PFSK-1 (cell line): ENCODE data around the gene ING1.

Experiments
- FOXP2 ChIP-seq: optimal IDR thresholded peaks from 2 replicates; pipeline ENCODE3; 2011; ENCODE audit warnings: borderline replicate concordance, control low read depth, inconsistent platforms; ENCODE audit not compliant: insufficient read depth; ENCODE audit errors: extremely low read length, extremely low read depth
- POLR2AphosphoS5 ChIP-seq: IDR thresholded peaks from 2 replicates; pipeline ENCODE4 v1.6.1; 2012; ENCODE audit warnings: low read depth, mild to moderate bottlenecking, control low read depth, low read length, moderate library complexity
- REST ChIP-seq, 2 experiments: IDR thresholded peaks; 2 replicates each; pipeline versions ENCODE4 v1.6.1 to v1.8.0; 2011 to 2012; ENCODE audit warnings: low read depth in 2 of 2, low read length in 2 of 2, control low read depth in 1 of 2, inconsistent platforms in 1 of 2, mild to moderate bottlenecking in 1 of 2, moderate library complexity in 1 of 2; ENCODE audit not compliant: insufficient read depth in 1 of 2
- SIN3A ChIP-seq: IDR thresholded peaks from 2 replicates; pipeline ENCODE4 v1.6.1; 2012; ENCODE audit warnings: mild to moderate bottlenecking, low read length, moderate library complexity, borderline replicate concordance; ENCODE audit not compliant: insufficient read depth

- no peak for TF ChIP-seq SIN3A
- TF ChIP-seq POLR2AphosphoS5 = no peak
- no peak for TF ChIP-seq REST (IDR thresholded peaks at IDR 0.05; ENCODE audit: insufficient read depth in 1 of 2, low read depth in 2 of 2, low read length in 2 of 2)
- TF ChIP-seq FOXP2 = no peak
Measured at GRCh38 chr13:110726726-110727125, 13.2 kb downstream of the ING1 start.
